MM.1S (cell line): ENCODE results near the gene RBFOX2.

Experiments used
- DNase-seq: peaks from one replicate; pipeline ENCODE4 v3.0.0-alpha.2; 2015
- H2AFZ ChIP-seq: fragments of 300-600 bp; sonication (generic); 2 replicates; pipeline ENCODE4 v1.6.0; 2016; ENCODE audit warnings: antibody characterized with exemption, low read length
- H3F3A ChIP-seq: fragments of 300-600 bp; sonication (generic); 2 replicates; pipeline ENCODE4 v1.6.1; 2016; ENCODE audit warnings: mild to moderate bottlenecking, antibody characterized with exemption, low read length, moderate library complexity, mixed read lengths; ENCODE audit not compliant: insufficient read depth
- H3K27ac ChIP-seq: fragments of 300-600 bp; sonication (generic); 2 replicates; pipeline ENCODE4 v1.5.1; 2016; ENCODE audit warnings: mild to moderate bottlenecking, low read length
- H3K27me3 ChIP-seq: fragments of 300-600 bp; sonication (generic); replicated peaks from 2 replicates; pipeline ENCODE4 v1.6.0; 2016; ENCODE audit warnings: low read length; ENCODE audit not compliant: insufficient read depth
- H3K36me3 ChIP-seq: fragments of 300-600 bp; sonication (generic); replicated peaks from 2 replicates; pipeline ENCODE4 v1.6.1; 2016; ENCODE audit warnings: mild to moderate bottlenecking, low read length, mixed read lengths; ENCODE audit not compliant: insufficient read depth
- H3K4me1 ChIP-seq: fragments of 300-600 bp; sonication (generic); 2 replicates; pipeline ENCODE4 v1.6.1; 2016; ENCODE audit warnings: low read length, mixed read lengths
- H3K4me2 ChIP-seq: fragments of 300-600 bp; sonication (generic); 2 replicates; pipeline ENCODE4 v1.6.0; 2016; ENCODE audit warnings: low read depth, low read length
- H3K4me3 ChIP-seq: fragments of 300-600 bp; sonication (generic); 2 replicates; pipeline ENCODE4 v1.5.1; 2016; ENCODE audit warnings: low read length, mixed read lengths
- H3K79me2 ChIP-seq: fragments of 300-600 bp; sonication (generic); 2 replicates; pipeline ENCODE4 v1.6.1; 2016; ENCODE audit warnings: mixed run types, low read length, mixed read lengths
- H3K9ac ChIP-seq: fragments of 300-600 bp; sonication (generic); 2 replicates; pipeline ENCODE4 v1.6.1; 2016; ENCODE audit warnings: low read length, mixed read lengths
- H3K9me2 ChIP-seq: fragments of 300-600 bp; sonication (generic); replicated peaks from 2 replicates; pipeline ENCODE4 v1.6.1; 2016; ENCODE audit warnings: mild to moderate bottlenecking, low read length, mixed read lengths; ENCODE audit not compliant: insufficient read depth
- H3K9me3 ChIP-seq: fragments of 300-600 bp; sonication (generic); replicated peaks from 2 replicates; pipeline ENCODE4 v1.6.1; 2016; ENCODE audit warnings: mild to moderate bottlenecking, low read length, mixed read lengths; ENCODE audit not compliant: insufficient read depth
- H4K20me1 ChIP-seq: fragments of 300-600 bp; sonication (generic); 2 replicates; pipeline ENCODE4 v1.6.1; 2016; ENCODE audit warnings: mild to moderate bottlenecking, low read length, moderate library complexity, mixed read lengths; ENCODE audit not compliant: insufficient read depth
- CTCF ChIP-seq: fragments of 300-600 bp; sonication (generic); IDR thresholded peaks from 2 replicates; pipeline ENCODE4 v1.5.1; 2016; ENCODE audit warnings: antibody characterized with exemption, low read length, mixed read lengths
- EZH2 ChIP-seq: fragments of 300-600 bp; sonication (generic); optimal IDR thresholded peaks from 2 replicates; pipeline ENCODE3; 2017; ENCODE audit warnings: low read depth, mild to moderate bottlenecking, antibody characterized with exemption, low read length, mixed read lengths
- EZH2phosphoT487 ChIP-seq: fragments of 300-600 bp; sonication (generic); IDR thresholded peaks from 2 replicates; pipeline ENCODE4 v1.6.1; 2018; ENCODE audit warnings: antibody characterized with exemption, low read length

RBFOX2 gene

GRCh38 chr22:35719212-35719875 is 309.3 kb downstream of the RBFOX2 start:
- TF ChIP-seq CTCF (no peak), EZH2 (no peak), EZH2phosphoT487 (no peak)
- H3K9me2 ChIP-seq = no peaks in the 10 kb centered on the region
- no peaks in the 10 kb centered on the region for H3K79me2 ChIP-seq
- no peaks in the 10 kb centered on the region for H3K27me3 ChIP-seq
- H3K9me3 ChIP-seq = no peaks in the 10 kb centered on the region
- DNase-seq = no peak
- H3F3A ChIP-seq = no peaks in the 10 kb centered on the region
- no peaks in the 10 kb centered on the region for H3K36me3 ChIP-seq
- H3K4me2 ChIP-seq = no peak overlapping the region
- H3K9ac ChIP-seq = no peak overlapping the region
- H3K4me3 ChIP-seq = no peak overlapping the region
- H4K20me1 ChIP-seq = no peaks in the 10 kb centered on the region
- H2AFZ ChIP-seq = no peak overlapping the region
- H3K4me1 ChIP-seq = no peaks in the 10 kb centered on the region
- no peak overlapping the region for H3K27ac ChIP-seq

GRCh38 chr22:35717572-35717971 is 311.1 kb downstream of the RBFOX2 start, which contains the start of gene APOL5:
Gene APOL5 (plus strand): TSS chr22:35717872. CDS start chr22:35717872, 0 bp downstream.
- H3F3A ChIP-seq = no peaks in the 10 kb centered on the region
- no peaks in the 10 kb centered on the region for H3K4me1 ChIP-seq
- no peak within 1 kb of the TSS for H3K27ac ChIP-seq
- DNase-seq = no peak
- H3K9me2 ChIP-seq = no peaks in the 10 kb centered on the region
- H3K4me3 ChIP-seq = no peak within 1 kb of the TSS
- TF ChIP-seq EZH2phosphoT487 (no peak), EZH2 (no peak), CTCF (no peak)
- H2AFZ ChIP-seq = no peak within 1 kb of the TSS
- no peak within 1 kb of the TSS for H3K9ac ChIP-seq
- H3K9me3 ChIP-seq = no peaks in the 10 kb centered on the region
- no peaks in the 10 kb centered on the region for H3K36me3 ChIP-seq
- no peak within 1 kb of the TSS for H3K4me2 ChIP-seq
- no peaks in the 10 kb centered on the region for H4K20me1 ChIP-seq
- H3K27me3 ChIP-seq = no peaks in the 10 kb centered on the region
- no peaks in the 10 kb centered on the region for H3K79me2 ChIP-seq

- Histone ChIP-seq H3K27me3 (no peaks in the 10 kb centered on the region), H3K36me3 (no peaks in the 10 kb centered on the region), H3K9ac (no peak overlapping the region), H3K79me2 (no peaks in the 10 kb centered on the region), H3F3A (no peaks in the 10 kb centered on the region), H3K27ac (no peak overlapping the region), H4K20me1 (no peaks in the 10 kb centered on the region), H3K9me2 (no peaks in the 10 kb centered on the region), H3K9me3 (no peaks in the 10 kb centered on the region), H3K4me3 (no peak overlapping the region), H3K4me1 (no peaks in the 10 kb centered on the region), H3K4me2 (no peak overlapping the region), H2AFZ (no peak overlapping the region)
- TF ChIP-seq CTCF = no peak
- no peak for DNase-seq
These were observed 316.0 kb downstream of the RBFOX2 start for GRCh38 chr22:35712672-35713071.
